ENCODE results near the gene FAM180B. TPM values are rescaled to one million over a fixed set of nuclear protein-coding genes. Genes with fewer than 3 reads are reported as not detected.

FAM180B gene
- total and polyA plus RNA-seq, 2 of the 4 experiments (the other 2 are of a cell fraction) = not detected

- Histone ChIP-seq H3K36me3 (ENCODE audit: control insufficient read depth, insufficient read depth, low read length) (peaks cover 4% of the 10 kb centered on the region; the same call in 1 of the 2 replicates), H3K4me3 (ENCODE audit: insufficient read depth, low read depth, low read length) (no peak overlapping the region), H3K4me1 (ENCODE audit: control insufficient read depth, insufficient read depth, low read length) (peaks cover 8% of the 10 kb centered on the region), H3K18ac (ENCODE audit: low read depth, low read length) (no peak overlapping the region), H2AK9ac (replicated peaks; ENCODE audit: low read depth, low read length, poor library complexity) (no peak overlapping the region), H2AFZ (replicated peaks; ENCODE audit: low read length, poor library complexity) (no peak overlapping the region), H3K14ac (replicated peaks; ENCODE audit: low read depth, low read length) (no peak overlapping the region), H4K20me1 (ENCODE audit: insufficient read depth, low read length) (peaks cover 7% of the 10 kb centered on the region; the same call in 1 of the 2 replicates), H3K4ac (ENCODE audit: low read depth, low read length) (no peak overlapping the region), H3K4me2 (ENCODE audit: low read depth, low read length) (no peak overlapping the region), H2BK15ac (ENCODE audit: low read depth, low read length) (no peak overlapping the region), H4K8ac (ENCODE audit: low read depth in 2 of 2, low read length in 2 of 2) (no peak overlapping the region), H4K5ac (ENCODE audit: low read depth, low read length) (no peak overlapping the region), H2AK5ac (ENCODE audit: low read depth, low read length) (no peak overlapping the region), H3K9ac (ENCODE audit: low read depth, low read length) (no peak overlapping the region), H2BK120ac (ENCODE audit: low read depth, low read length) (no peak overlapping the region), H3K79me1 (ENCODE audit: low read depth in 1 of 2, low read length in 2 of 2) (no peaks in the 10 kb centered on the region), H3K9me1 (ENCODE audit: insufficient read depth, low read length) (peaks cover 6% of the 10 kb centered on the region), H3K56ac (ENCODE audit: extremely low read depth, insufficient read depth, low read length) (no peak overlapping the region), H3K27ac (ENCODE audit: insufficient read depth, low read length) (no peak overlapping the region), H3K23ac (ENCODE audit: low read depth, low read length) (no peak overlapping the region), H4K91ac (ENCODE audit: insufficient read depth, low read depth, low read length) (no peak overlapping the region), H3K27me3 (ENCODE audit: control insufficient read depth, insufficient read depth, low read length) (no peaks in the 10 kb centered on the region), H3K9me3 (ENCODE audit: control insufficient read depth, insufficient read depth, low read length) (no peaks in the 10 kb centered on the region), H2BK20ac (ENCODE audit: low read depth, low read length) (no peak overlapping the region), H2BK5ac (ENCODE audit: low read depth, low read length, poor library complexity, severe bottlenecking) (no peak overlapping the region)
- TF ChIP-seq MAFK (IDR thresholded peaks at IDR 0.05; ENCODE audit: low read depth, low read length) (no peak), BHLHE40 (IDR thresholded peaks at IDR 0.05; ENCODE audit: low read depth, low read length) (no peak), CEBPB (IDR thresholded peaks at IDR 0.05; ENCODE audit: low read depth, low read length) (no peak), FOS (IDR thresholded peaks at IDR 0.05; ENCODE audit: low read depth, low read length) (no peak), RCOR1 (IDR thresholded peaks at IDR 0.05; ENCODE audit: insufficient replicate concordance, low read length) (no peak), MAZ (IDR thresholded peaks at IDR 0.05; ENCODE audit: borderline replicate concordance, low read depth, low read length) (no peak), CHD1 (IDR thresholded peaks at IDR 0.05; ENCODE audit: low read depth, low read length) (no peak), CTCF (conservative IDR thresholded peaks at IDR 0.05; ENCODE audit: low read depth, low read length) (no peak), MXI1 (IDR thresholded peaks at IDR 0.05; ENCODE audit: borderline replicate concordance, low read depth, low read length) (no peak), RFX5 (IDR thresholded peaks at IDR 0.05; ENCODE audit: low read depth, low read length) (no peak), RAD21 (IDR thresholded peaks at IDR 0.05; ENCODE audit: low read length) (no peak), NFE2L2 (IDR thresholded peaks at IDR 0.05; ENCODE audit: low read depth, low read length) (no peak), SMC3 (IDR thresholded peaks at IDR 0.05; ENCODE audit: low read depth, low read length) (no peak), ELK1 (IDR thresholded peaks at IDR 0.05; ENCODE audit: borderline replicate concordance, low read depth, low read length) (no peak), POLR2A (IDR thresholded peaks at IDR 0.05; ENCODE audit: low read depth, low read length) (no peak)
- TF ChIP-seq, protein P1, sequence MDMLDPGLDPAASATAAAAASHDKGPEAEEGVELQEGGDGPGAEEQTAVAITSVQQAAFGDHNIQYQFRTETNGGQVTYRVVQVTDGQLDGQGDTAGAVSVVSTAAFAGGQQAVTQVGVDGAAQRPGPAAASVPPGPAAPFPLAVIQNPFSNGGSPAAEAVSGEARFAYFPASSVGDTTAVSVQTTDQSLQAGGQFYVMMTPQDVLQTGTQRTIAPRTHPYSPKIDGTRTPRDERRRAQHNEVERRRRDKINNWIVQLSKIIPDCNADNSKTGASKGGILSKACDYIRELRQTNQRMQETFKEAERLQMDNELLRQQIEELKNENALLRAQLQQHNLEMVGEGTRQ (IDR thresholded peaks at IDR 0.05; ENCODE audit: low read depth, low read length) = no peak
- no TSS peak for BruUV-seq (replicated peaks)
- ChIA-PET POLR2A (ENCODE audit: unreplicated experiment) (no interaction called here), CTCF (no interaction called here)
- ATAC-seq (ENCODE audit: low read depth) (no peak), DNase-seq (no peak)
- WGBS, 2 experiments (ENCODE audit: extremely low coverage in 2 of 2, insufficient read length in 1 of 2) = 90% methylated on average over 2 of the region's 6 CpGs; no CpG with 5 or more reads in 1 of the 2 experiments
- dilution Hi-C loops (cut with HindIII; ENCODE audit: low sequenced_read_pairs, unreplicated experiment) (no loop called here), in situ Hi-C loops (cut with MboI; ENCODE audit: low sequenced_read_pairs) (loop anchor here (10.0 kb wide), 1 partner anchor 127 kb away; no protein-coding TSS in a partner anchor), intact Hi-C loops (cut with micrococcal nuclease) (no loop called here)
These were observed 24.9 kb downstream of the FAM180B start for GRCh38 chr11:47611348-47611794.
